ENCODE data around the gene LDLRAD3.
"Not testable (repeated sequence)": the region's sequence is repeated elsewhere in the genome, so short reads cannot be mapped to it uniquely, and the experiment has no call there.

The LDLRAD3 gene

DNA sequence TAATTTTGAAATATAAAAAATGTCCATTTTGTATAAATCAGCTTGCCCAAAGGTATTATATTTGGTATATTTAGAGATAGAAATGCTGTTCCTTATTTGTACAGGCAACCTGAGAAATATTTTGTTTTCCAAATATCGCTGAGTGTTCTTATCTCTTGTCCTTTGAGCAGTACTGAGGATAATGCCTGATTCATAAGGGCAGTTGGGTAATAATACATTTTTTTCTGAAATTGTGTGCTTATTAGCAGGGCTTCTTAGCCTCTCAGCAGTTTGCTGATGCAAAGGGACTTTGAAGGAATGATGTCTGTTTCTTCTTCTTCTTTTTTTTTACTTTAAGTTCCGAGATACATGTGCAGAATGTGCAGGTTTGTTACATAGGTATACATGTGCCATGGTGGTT lies 69.1 kb downstream of the LDLRAD3 start:
- DNase-seq: no peak
- H3K4me1 ChIP-seq (ENCODE audit: control insufficient read depth, low read depth, low read length): peaks cover 6% of the 10 kb centered on the region
- WGBS (ENCODE audit: extremely low coverage, insufficient coverage, low lambda C conversion rate): no CpG with 5 or more reads among the region's 2 CpGs

GRCh38 chr11:36013446-36013845 lies 69.6 kb downstream of the LDLRAD3 start:
- H3K27ac ChIP-seq (ENCODE audit: low read depth, low read length); H3K18ac ChIP-seq (ENCODE audit: low read length); H3K79me2 ChIP-seq (ENCODE audit: control insufficient read depth, insufficient read depth, low read length); DNase-seq; H3K4ac ChIP-seq (ENCODE audit: low read depth, low read length); H3K4me2 ChIP-seq (ENCODE audit: low read length); H3K27me3 ChIP-seq (ENCODE audit: insufficient read depth, low read length, poor library complexity); H3K4me1 ChIP-seq (ENCODE audit: control insufficient read depth, low read depth, low read length); H3K36me3 ChIP-seq (ENCODE audit: control insufficient read depth, insufficient read depth, low read length); H2BK120ac ChIP-seq (ENCODE audit: low read depth, low read length); H4K5ac ChIP-seq (ENCODE audit: low read length); H3K23ac ChIP-seq (ENCODE audit: low read length); H2BK15ac ChIP-seq (replicated peaks; ENCODE audit: low read depth); H2BK5ac ChIP-seq (ENCODE audit: low read length); H4K8ac ChIP-seq (ENCODE audit: low read depth, low read length); H3K56ac ChIP-seq (ENCODE audit: low read length); H3K9ac ChIP-seq (ENCODE audit: low read length); H2AK5ac ChIP-seq (ENCODE audit: low read length); H3K4me3 ChIP-seq (ENCODE audit: low read length): not testable (repeated sequence)
- peaks cover 12% of the 10 kb centered on the region for H3K79me1 ChIP-seq (ENCODE audit: low read length)
- no CpG with 5 or more reads among the region's 1 CpG for WGBS (ENCODE audit: extremely low coverage, insufficient coverage, low lambda C conversion rate)

More for the DNA sequence above, 69.1 kb downstream of the LDLRAD3 start:
- H3K27me3 ChIP-seq (ENCODE audit: insufficient read depth, low read length, poor library complexity): no peaks in the 10 kb centered on the region
- peaks cover 12% of the 10 kb centered on the region for H3K79me1 ChIP-seq (ENCODE audit: low read length)
- no peak overlapping the region for H3K4ac ChIP-seq (ENCODE audit: low read depth, low read length)
- H4K5ac ChIP-seq (ENCODE audit: low read length): no peak overlapping the region
- H2BK5ac ChIP-seq (ENCODE audit: low read length): no peak overlapping the region
- no peak overlapping the region for H4K8ac ChIP-seq (ENCODE audit: low read depth, low read length)
- no peak overlapping the region for H3K23ac ChIP-seq (ENCODE audit: low read length)
- H3K4me3 ChIP-seq (ENCODE audit: low read length): no peak overlapping the region
- no peak overlapping the region for H2BK120ac ChIP-seq (ENCODE audit: low read depth, low read length)
- H3K79me2 ChIP-seq (ENCODE audit: control insufficient read depth, insufficient read depth, low read length): peaks cover 5% of the 10 kb centered on the region
- H3K27ac ChIP-seq (ENCODE audit: low read depth, low read length): no peak overlapping the region
- H2BK15ac ChIP-seq (replicated peaks; ENCODE audit: low read depth): no peak overlapping the region
- H3K9ac ChIP-seq (ENCODE audit: low read length): no peak overlapping the region
- H3K18ac ChIP-seq (ENCODE audit: low read length): no peak overlapping the region
- no peak overlapping the region for H2AK5ac ChIP-seq (ENCODE audit: low read length)
- no peaks in the 10 kb centered on the region for H3K36me3 ChIP-seq (ENCODE audit: control insufficient read depth, insufficient read depth, low read length)
- H3K4me2 ChIP-seq (ENCODE audit: low read length): no peak overlapping the region
- no peak overlapping the region for H3K56ac ChIP-seq (ENCODE audit: low read length)

- Histone ChIP-seq H2BK120ac (ENCODE audit: low read depth, low read length) (no peak overlapping the region), H3K36me3 (ENCODE audit: control insufficient read depth, insufficient read depth, low read length) (no peaks in the 10 kb centered on the region), H2AK5ac (ENCODE audit: low read length) (no peak overlapping the region), H3K4me1 (ENCODE audit: control insufficient read depth, low read depth, low read length) (peaks cover 3% of the 10 kb centered on the region), H3K27ac (ENCODE audit: low read depth, low read length) (no peak overlapping the region), H3K9ac (ENCODE audit: low read length) (no peak overlapping the region), H3K56ac (ENCODE audit: low read length) (no peak overlapping the region), H3K4me2 (ENCODE audit: low read length) (no peak overlapping the region), H3K4ac (ENCODE audit: low read depth, low read length) (no peak overlapping the region), H4K8ac (ENCODE audit: low read depth, low read length) (no peak overlapping the region), H3K18ac (ENCODE audit: low read length) (no peak overlapping the region), H4K5ac (ENCODE audit: low read length) (no peak overlapping the region), H3K79me2 (ENCODE audit: control insufficient read depth, insufficient read depth, low read length) (peaks cover 5% of the 10 kb centered on the region), H3K27me3 (ENCODE audit: insufficient read depth, low read length, poor library complexity) (no peaks in the 10 kb centered on the region), H2BK5ac (ENCODE audit: low read length) (no peak overlapping the region), H2BK15ac (replicated peaks; ENCODE audit: low read depth) (no peak overlapping the region), H3K79me1 (ENCODE audit: low read length) (peaks cover 14% of the 10 kb centered on the region), H3K23ac (ENCODE audit: low read length) (no peak overlapping the region), H3K4me3 (ENCODE audit: low read length) (no peak overlapping the region)
- no peak for DNase-seq
- WGBS (ENCODE audit: extremely low coverage, insufficient coverage, low lambda C conversion rate): no CpG with 5 or more reads among the region's 8 CpGs
These were observed 70.4 kb downstream of the LDLRAD3 start for GRCh38 chr11:36013950-36014897.

DNA sequence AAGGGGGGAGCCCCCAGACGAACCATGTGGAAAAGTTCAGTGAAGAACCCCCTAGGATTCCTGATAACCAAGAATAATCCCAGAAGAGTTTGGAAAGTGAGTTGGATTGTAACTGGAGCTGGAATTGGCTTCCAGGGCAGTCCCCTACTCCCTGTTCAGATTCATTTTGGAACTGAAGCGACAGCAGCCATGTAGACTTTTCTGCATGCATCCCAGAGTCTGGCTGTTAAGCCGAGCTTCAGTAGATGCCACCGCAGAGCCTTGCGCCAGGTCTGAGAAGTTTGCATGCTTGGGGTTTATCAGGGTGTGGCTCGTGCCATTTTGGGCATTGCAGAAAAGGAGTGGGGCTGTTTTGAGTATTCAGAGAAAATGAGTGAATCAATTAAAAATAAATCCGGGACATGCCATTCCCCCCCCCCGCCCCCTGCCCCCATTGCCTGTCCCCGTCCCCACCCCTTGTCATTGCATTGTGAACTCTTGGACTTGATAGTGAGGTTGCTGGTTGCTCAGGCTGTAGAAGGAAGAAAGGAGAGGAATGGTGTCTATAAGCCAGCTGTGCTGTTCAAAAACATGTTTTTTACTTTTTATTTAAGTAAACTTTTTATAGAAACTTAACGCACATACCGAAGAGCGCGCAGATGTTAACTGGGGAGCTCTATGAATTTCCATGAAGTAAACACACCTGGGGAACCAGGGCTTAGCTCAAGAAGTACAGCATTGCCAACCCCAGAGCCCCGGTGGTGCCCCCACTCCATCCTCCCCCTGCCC lies 71.2 kb downstream of the LDLRAD3 start:
- H2BK120ac ChIP-seq (ENCODE audit: low read depth, low read length): no peak overlapping the region
- H3K23ac ChIP-seq (ENCODE audit: low read length): no peak overlapping the region
- H3K56ac ChIP-seq (ENCODE audit: low read length): no peak overlapping the region
- no CpG with 5 or more reads among the region's 14 CpGs for WGBS (ENCODE audit: extremely low coverage, insufficient coverage, low lambda C conversion rate)
- DNase-seq: no peak
- no peak overlapping the region for H3K4me2 ChIP-seq (ENCODE audit: low read length)
- no peaks in the 10 kb centered on the region for H3K27me3 ChIP-seq (ENCODE audit: insufficient read depth, low read length, poor library complexity)
- no peak overlapping the region for H4K8ac ChIP-seq (ENCODE audit: low read depth, low read length)
- H3K36me3 ChIP-seq (ENCODE audit: control insufficient read depth, insufficient read depth, low read length): no peaks in the 10 kb centered on the region
- no peak overlapping the region for H3K4me3 ChIP-seq (ENCODE audit: low read length)
- H3K4me1 ChIP-seq (ENCODE audit: control insufficient read depth, low read depth, low read length): peaks cover 2% of the 10 kb centered on the region
- no peak overlapping the region for H2BK15ac ChIP-seq (replicated peaks; ENCODE audit: low read depth)
- H2AK5ac ChIP-seq (ENCODE audit: low read length): no peak overlapping the region
- H3K79me1 ChIP-seq (ENCODE audit: low read length): peaks cover 14% of the 10 kb centered on the region
- H4K5ac ChIP-seq (ENCODE audit: low read length): no peak overlapping the region
- H2BK5ac ChIP-seq (ENCODE audit: low read length): no peak overlapping the region
- no peak overlapping the region for H3K9ac ChIP-seq (ENCODE audit: low read length)
- no peak overlapping the region for H3K18ac ChIP-seq (ENCODE audit: low read length)
- H3K79me2 ChIP-seq (ENCODE audit: control insufficient read depth, insufficient read depth, low read length): peaks cover 5% of the 10 kb centered on the region
- no peak overlapping the region for H3K27ac ChIP-seq (ENCODE audit: low read depth, low read length)
- H3K4ac ChIP-seq (ENCODE audit: low read depth, low read length): no peak overlapping the region

DNA sequence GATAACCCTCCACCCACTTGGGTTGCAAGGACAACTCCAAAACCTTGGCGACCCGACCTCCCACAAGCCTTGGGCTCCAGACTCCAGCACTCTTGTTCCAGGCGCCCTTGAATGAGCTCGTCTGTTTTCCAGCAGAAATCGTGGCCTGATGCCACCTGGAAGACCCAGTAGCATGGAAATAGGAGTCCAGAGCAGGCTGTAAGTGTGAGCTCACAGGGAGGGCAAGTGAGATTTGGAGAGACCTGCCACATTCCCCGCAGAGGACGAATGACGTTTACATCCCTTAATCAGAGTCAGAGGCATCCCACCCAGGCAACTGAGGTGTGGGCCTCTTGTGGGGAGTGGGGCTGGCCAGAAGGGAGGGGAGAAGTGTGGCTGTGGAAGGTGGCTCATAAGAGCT lies 71.9 kb downstream of the LDLRAD3 start:
- Histone ChIP-seq H3K23ac (ENCODE audit: low read length) (peak overlapping the region; percentile 34), H2BK5ac (ENCODE audit: low read length) (no peak overlapping the region), H4K5ac (ENCODE audit: low read length) (no peak overlapping the region), H3K56ac (ENCODE audit: low read length) (no peak overlapping the region), H2BK15ac (replicated peaks; ENCODE audit: low read depth) (no peak overlapping the region), H3K36me3 (ENCODE audit: control insufficient read depth, insufficient read depth, low read length) (no peaks in the 10 kb centered on the region), H3K9ac (ENCODE audit: low read length) (no peak overlapping the region), H3K79me2 (ENCODE audit: control insufficient read depth, insufficient read depth, low read length) (peaks cover 5% of the 10 kb centered on the region), H3K79me1 (ENCODE audit: low read length) (peaks cover 15% of the 10 kb centered on the region), H3K27me3 (ENCODE audit: insufficient read depth, low read length, poor library complexity) (no peaks in the 10 kb centered on the region), H2BK120ac (ENCODE audit: low read depth, low read length) (no peak overlapping the region), H3K18ac (ENCODE audit: low read length) (no peak overlapping the region), H3K4me3 (ENCODE audit: low read length) (no peak overlapping the region), H3K4me2 (ENCODE audit: low read length) (no peak overlapping the region), H2AK5ac (ENCODE audit: low read length) (no peak overlapping the region), H3K4me1 (ENCODE audit: control insufficient read depth, low read depth, low read length) (peaks cover 2% of the 10 kb centered on the region), H4K8ac (ENCODE audit: low read depth, low read length) (no peak overlapping the region), H3K27ac (ENCODE audit: low read depth, low read length) (no peak overlapping the region), H3K4ac (ENCODE audit: low read depth, low read length) (no peak overlapping the region)
- DNase-seq: peak; percentile 29
- WGBS (ENCODE audit: extremely low coverage, insufficient coverage, low lambda C conversion rate): no CpG with 5 or more reads among the region's 8 CpGs
